OCI-LY7 (cell line): ENCODE results near the gene DDX23.

Experiments
- EZH2phosphoT487 ChIP-seq: fragments of 200-600 bp; sonication (generic); IDR thresholded peaks from 2 replicates; pipeline ENCODE4 v1.6.1; 2018; ENCODE audit warnings: low read depth, borderline replicate concordance, mild to moderate bottlenecking, mixed run types, antibody characterized with exemption, low read length, moderate library complexity, mixed read lengths
- TF ChIP-seq, protein P1 (sequence below): fragments of 200-600 bp; sonication (generic); conservative IDR thresholded peaks from 2 replicates; pipeline ENCODE4 v1.5.1; 2014; ENCODE audit warnings: mild to moderate bottlenecking, antibody characterized with exemption, low read length, moderate library complexity, mixed read lengths

DNA sequence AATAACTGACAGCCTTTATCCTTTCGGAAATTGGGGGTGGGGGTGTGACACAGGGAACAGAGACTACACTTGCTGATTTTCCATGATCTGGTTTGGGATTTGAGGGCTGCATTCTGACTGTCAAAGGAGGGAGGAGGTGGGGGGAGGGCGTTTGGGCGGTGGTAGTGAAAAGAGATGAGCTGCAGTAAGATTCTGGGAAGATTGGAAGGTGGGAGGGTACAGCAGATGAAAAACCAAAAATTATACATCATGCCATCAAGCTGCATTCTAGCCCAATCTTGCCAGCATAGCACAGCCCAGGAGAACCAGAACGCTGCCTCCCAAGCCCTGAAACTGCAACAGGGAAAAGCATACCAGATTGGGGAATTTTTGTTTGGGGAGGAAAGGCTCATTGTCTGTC is 11.3 kb upstream of the DDX23 start:
- TF ChIP-seq, protein P1, sequence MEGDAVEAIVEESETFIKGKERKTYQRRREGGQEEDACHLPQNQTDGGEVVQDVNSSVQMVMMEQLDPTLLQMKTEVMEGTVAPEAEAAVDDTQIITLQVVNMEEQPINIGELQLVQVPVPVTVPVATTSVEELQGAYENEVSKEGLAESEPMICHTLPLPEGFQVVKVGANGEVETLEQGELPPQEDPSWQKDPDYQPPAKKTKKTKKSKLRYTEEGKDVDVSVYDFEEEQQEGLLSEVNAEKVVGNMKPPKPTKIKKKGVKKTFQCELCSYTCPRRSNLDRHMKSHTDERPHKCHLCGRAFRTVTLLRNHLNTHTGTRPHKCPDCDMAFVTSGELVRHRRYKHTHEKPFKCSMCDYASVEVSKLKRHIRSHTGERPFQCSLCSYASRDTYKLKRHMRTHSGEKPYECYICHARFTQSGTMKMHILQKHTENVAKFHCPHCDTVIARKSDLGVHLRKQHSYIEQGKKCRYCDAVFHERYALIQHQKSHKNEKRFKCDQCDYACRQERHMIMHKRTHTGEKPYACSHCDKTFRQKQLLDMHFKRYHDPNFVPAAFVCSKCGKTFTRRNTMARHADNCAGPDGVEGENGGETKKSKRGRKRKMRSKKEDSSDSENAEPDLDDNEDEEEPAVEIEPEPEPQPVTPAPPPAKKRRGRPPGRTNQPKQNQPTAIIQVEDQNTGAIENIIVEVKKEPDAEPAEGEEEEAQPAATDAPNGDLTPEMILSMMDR: no peak
- TF ChIP-seq EZH2phosphoT487: no peak
